Measurements from ENCODE around the gene CUX1. TPM values are rescaled to one million over a fixed set of nuclear protein-coding genes. Genes with fewer than 3 reads are reported as not detected.
"Not testable (repeated sequence)": the region's sequence is repeated elsewhere in the genome, so short reads cannot be mapped to it uniquely, and the experiment has no call there.

Gene CUX1
- total RNA-seq, 3 donors from 2014 or later: 35.1 to 54.4 (median 41.1) TPM

GRCh38 chr7:101790566-101791293 is 26.7 kb upstream of the CUX1 start:
- DNase-seq (ENCODE audit: low spot score in 2 of 2): no peak
- Histone ChIP-seq H3K4me3 (no peak overlapping the region), H3K27me3 (no peaks in the 10 kb centered on the region), H3K9me3 (no peaks in the 10 kb centered on the region), H3K36me3 (no peaks in the 10 kb centered on the region), H3K27ac (no peak overlapping the region), H3K4me1 (no peaks in the 10 kb centered on the region)
- TF ChIP-seq CTCF (IDR thresholded peaks at IDR 0.05) (no peak), POLR2AphosphoS5 (IDR thresholded peaks at IDR 0.05) (no peak), POLR2A (IDR thresholded peaks at IDR 0.05) (no peak)
- intact Hi-C loops (cut with DNase I; ENCODE audit: low total_unique reads): no loop called here

GRCh38 chr7:101792051-101792681 is 25.3 kb upstream of the CUX1 start:
- TF ChIP-seq POLR2AphosphoS5 (IDR thresholded peaks at IDR 0.05) (no peak), CTCF (IDR thresholded peaks at IDR 0.05) (no peak), POLR2A (IDR thresholded peaks at IDR 0.05) (no peak)
- Histone ChIP-seq H3K4me1 (no peaks in the 10 kb centered on the region), H3K9me3 (no peaks in the 10 kb centered on the region), H3K4me3 (no peak overlapping the region), H3K36me3 (no peaks in the 10 kb centered on the region), H3K27ac (no peak overlapping the region), H3K27me3 (no peaks in the 10 kb centered on the region)
- DNase-seq (ENCODE audit: low spot score in 2 of 2): peak in 1 of 2 donors; percentile 27
- intact Hi-C loops (cut with DNase I; ENCODE audit: low total_unique reads): no loop called here

GRCh38 chr7:101792682-101793071 is 24.7 kb upstream of the CUX1 start:
- intact Hi-C loops (cut with DNase I; ENCODE audit: low total_unique reads); H3K4me3 ChIP-seq; DNase-seq (ENCODE audit: low spot score in 2 of 2); H3K4me1 ChIP-seq; H3K9me3 ChIP-seq; H3K36me3 ChIP-seq; H3K27me3 ChIP-seq; H3K27ac ChIP-seq: not testable (repeated sequence)

GRCh38 chr7:101795461-101795860 is 22.0 kb upstream of the CUX1 start:
- no peaks in the 10 kb centered on the region for H3K4me1 ChIP-seq
- H3K4me3 ChIP-seq: no peak overlapping the region
- DNase-seq (ENCODE audit: low spot score in 2 of 2): peak in 1 of 2 donors; percentile 27
- intact Hi-C loops (cut with DNase I; ENCODE audit: low total_unique reads): no loop called here
- no peak overlapping the region for H3K27ac ChIP-seq
- H3K9me3 ChIP-seq: no peaks in the 10 kb centered on the region
- peaks cover 0 to 7% of the 10 kb centered on the region in 2 donors for H3K27me3 ChIP-seq
- no peak for TF ChIP-seq POLR2A (IDR thresholded peaks at IDR 0.05)
- TF ChIP-seq POLR2AphosphoS5 (IDR thresholded peaks at IDR 0.05): no peak
- no peak for TF ChIP-seq CTCF (IDR thresholded peaks at IDR 0.05)
- H3K36me3 ChIP-seq: no peaks in the 10 kb centered on the region

- H3K27ac ChIP-seq; H3K36me3 ChIP-seq; intact Hi-C loops (cut with DNase I; ENCODE audit: low total_unique reads); H3K4me1 ChIP-seq; H3K9me3 ChIP-seq; H3K4me3 ChIP-seq: not testable (repeated sequence)
- DNase-seq (ENCODE audit: low spot score in 2 of 2): peak in 1 of 2 donors; percentile 2
- peaks cover 0 to 26% of the 10 kb centered on the region in 2 donors for H3K27me3 ChIP-seq
Observed at GRCh38 chr7:101798173-101798572, 19.3 kb upstream of the CUX1 start.

Measured in breast epithelium (tissue), 4 donors.